T-helper 1 cell treated with Interleukin-12 subunit alpha and Interleukin-12 subunit beta and Interleukin-4 antibody, amounts not matched to agents 30 ng/mL and 1 ng/mL, for 36 hours (primary cell): ENCODE data around the gene TIAM1. TPM values are rescaled to one million over a fixed set of nuclear protein-coding genes. Genes with fewer than 3 reads are reported as not detected.

Source experiments
- intact Hi-C: fragments of 100-400 bp; cut with micrococcal nuclease; formaldehyde crosslinking; loops from one replicate; pipeline ENCODE4 v1.15.1; 2024
- total RNA-seq: library from RNA; stranded (reverse); gene quantifications from 2 replicates; pipeline ENCODE4 v1.2.3, GENCODE V29; 2022

The TIAM1 gene
- total RNA-seq, 1 donor from 2014 or later: 155 TPM

DNA sequence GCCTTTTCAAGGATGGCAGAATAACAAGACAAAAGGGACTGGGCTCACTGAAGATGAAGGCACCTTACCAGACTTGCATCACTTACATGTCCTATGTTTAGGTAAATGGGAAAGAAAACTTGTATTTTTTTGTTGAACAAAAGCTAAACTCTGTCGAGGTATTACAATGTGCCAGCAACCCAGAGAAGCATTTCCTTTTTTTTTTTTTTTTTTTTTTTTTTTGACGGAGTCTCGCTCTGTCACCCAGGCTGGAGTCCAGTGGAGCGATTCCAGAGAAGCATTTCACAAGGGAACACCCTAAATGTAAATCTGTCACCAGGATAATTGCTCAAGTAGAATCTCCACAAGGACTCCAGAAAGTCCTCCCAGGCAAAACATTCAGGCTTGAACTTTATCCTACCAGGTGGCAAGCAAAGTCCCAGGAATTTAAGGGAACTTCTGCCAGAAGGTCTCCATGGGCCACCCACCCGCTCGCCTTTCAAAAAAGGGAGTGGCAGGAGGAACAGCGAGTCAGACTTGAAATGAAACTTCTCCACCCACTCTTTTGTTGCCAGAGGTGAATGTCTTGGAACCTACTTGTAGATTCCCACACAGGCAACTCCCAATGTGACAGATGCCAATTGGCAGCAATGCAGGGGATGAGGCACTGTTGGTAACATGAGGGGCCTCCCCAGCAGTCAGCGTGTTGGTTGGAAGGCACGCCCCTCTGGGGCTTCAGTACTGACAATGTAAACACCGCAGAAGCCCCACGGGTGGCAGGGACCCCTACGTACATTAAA lies 125.0 kb downstream of the TIAM1 start:
- intact Hi-C loops: no loop called here

DNA sequence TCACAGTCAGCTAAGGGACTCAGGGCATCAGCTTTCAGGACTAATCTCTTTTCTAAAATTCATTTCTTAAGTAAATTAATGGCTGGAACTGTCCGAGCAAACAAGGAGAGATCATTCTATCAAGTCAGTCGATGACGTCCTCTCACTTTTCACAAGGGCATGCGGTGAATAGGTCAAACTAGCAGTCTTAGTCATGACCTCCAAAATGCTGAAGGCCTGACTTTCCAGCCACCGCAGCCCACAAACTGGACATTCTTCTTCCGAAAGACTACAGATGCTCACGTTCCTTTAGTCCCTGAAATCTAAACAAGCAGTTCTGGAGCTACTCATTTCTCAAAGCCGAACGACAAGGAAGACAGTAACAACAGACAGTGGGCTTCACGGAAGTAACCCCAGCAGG lies 127.9 kb downstream of the TIAM1 start:
- intact Hi-C loops: no loop called here

DNA sequence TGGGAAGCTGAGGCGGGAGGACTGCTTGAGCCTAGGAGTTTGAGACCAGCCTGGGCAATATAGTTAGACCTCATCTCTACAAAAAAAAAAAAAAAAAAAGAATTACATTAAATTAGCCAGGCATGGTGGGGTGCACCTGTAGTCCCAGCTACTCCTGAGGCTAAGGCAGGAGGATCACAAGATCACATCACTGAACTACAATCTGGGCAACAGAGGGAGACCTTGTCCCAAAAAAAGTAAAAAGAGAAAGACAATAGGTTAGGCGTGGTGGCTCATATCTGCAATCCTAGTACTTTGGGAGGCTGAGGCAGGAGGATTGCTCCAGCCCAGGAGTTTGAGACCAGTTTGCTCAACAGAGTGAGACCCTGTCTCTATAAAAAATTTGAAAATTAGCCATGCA lies 130.3 kb downstream of the TIAM1 start:
- intact Hi-C loops: loop anchor here (1.0 kb wide), 1 partner anchor 367 kb away; no protein-coding TSS in a partner anchor

DNA sequence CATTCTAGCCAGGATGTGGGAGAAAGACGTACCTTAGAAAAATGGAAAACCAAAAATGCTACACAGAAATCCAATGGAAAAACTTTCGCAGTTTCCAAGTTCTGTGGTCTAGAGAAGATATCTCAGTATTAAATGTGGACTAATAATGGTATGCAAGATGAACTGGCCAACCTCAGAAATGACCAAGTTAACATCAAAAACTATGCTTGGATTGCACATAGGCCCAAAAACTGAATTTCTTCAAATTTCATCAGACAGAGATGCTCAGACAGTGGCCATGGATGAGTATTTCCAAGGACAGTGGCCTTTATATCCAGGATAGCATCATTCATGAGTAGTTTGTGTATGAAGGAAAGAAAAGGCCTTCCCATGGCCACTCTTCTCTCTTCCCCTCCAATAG lies 132.2 kb downstream of the TIAM1 start:
- intact Hi-C loops: no loop called here

DNA sequence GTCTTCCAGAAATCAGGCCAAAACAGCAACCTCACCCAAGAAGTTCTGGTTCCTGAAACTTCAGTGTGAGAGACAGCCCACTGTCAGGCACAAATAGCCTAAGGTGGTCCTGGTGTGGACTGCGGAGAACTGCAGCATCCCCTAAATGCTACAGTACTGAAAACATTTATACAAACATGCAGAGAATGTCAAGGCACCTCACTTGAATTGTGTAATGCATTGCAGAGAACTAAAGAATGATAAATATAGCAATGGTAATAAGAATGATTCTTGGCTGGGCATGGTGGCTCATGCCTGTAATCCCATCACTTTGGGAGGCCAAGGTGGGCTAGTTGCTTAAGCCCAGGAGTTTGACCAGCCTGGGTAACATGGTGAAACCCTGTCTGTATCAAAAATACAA lies 138.6 kb downstream of the TIAM1 start:
- intact Hi-C loops: loop anchor here (10.0 kb wide), 1 partner anchor 219 kb away; no protein-coding TSS in a partner anchor

DNA sequence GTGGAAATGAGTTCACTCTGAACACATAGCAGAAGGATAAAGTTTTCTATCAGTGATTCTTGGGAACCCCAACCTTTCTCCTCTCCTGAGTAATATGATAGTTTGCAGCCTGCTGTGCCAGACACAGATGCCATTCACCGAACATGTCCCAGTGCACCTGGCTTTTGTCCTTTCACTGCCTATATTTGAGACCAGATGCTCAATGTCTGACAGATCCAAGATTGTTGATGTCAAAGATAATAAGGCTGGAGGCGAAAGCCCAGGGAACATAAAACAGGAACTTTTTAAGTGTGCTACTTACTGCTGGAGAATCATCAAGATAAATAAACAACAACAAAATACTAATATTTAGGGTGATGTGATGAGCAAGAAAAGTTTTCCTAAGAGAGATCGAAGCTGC lies 139.3 kb downstream of the TIAM1 start:
- intact Hi-C loops: loop anchor here (10.0 kb wide), 1 partner anchor 220 kb away; no protein-coding TSS in a partner anchor

DNA sequence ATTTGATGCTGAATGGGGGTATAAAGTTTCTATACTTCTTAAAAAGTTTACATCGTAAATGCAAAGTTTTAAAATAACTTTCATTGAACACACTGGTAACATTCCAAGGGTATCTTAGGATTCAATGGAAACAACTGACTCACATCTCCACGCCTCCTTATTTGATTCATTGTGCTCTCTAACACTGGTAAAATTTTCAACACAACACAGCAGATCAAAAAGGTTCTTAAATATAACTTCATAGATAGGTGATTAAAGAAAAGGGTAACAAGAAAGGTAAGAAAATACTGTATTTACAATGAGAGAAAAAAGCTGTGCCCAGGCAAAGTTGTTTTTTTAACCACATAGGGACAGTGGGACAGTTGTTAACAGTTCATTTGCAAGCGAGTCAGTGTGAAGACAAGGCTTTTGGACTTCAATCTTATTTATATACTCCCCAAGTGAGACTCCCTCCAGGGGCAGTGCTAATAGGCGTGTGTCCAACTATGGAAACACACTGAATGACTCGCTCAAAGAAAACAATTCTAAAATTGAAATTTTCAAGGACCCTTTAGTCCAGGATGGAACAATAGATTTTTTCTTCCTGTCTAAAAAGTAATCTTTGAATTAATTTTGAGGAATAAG lies 140.5 kb downstream of the TIAM1 start:
- intact Hi-C loops: loop anchor here (10.0 kb wide), 1 partner anchor 221 kb away; no protein-coding TSS in a partner anchor

DNA sequence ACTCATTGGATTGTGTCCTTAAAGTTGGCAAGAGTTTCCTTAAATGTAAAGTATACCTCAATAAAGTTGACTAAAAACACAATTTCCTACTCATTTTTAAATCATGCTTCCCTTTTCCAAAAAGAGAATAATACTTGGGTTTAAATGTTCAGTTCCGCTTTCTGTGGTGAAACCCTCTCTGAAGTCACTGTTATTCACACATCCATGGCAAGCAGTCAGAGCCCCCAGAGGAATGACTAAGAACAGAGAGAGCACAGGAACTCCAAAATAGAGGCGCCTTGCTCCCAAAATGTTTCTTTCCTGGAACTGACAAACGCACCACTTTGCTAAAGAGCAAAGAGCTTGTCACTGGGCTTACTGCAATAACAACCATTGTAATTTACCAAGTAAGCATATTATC lies 142.5 kb downstream of the TIAM1 start:
- intact Hi-C loops: loop anchor here (10.0 kb wide), 1 partner anchor 223 kb away; no protein-coding TSS in a partner anchor

DNA sequence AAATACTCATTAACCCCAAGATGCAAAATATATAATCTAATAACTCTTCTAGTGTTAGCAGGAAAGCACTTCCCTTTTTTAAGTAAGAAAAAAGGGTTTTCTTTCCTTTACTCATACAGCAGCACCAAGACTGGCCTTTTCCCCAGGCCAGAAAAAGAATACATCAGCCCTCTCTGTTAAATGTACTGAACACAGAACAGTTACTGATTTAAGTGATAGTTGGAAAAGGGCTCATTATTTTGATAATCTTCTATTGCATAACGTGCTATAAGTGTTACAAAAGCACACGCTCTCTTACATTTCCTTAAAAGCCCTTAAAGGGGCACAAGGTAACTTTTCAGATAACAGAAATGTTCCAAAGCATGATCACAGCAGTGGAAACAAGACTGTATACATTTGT lies 142.9 kb downstream of the TIAM1 start:
- intact Hi-C loops: loop anchor here (10.0 kb wide), 1 partner anchor 224 kb away; no protein-coding TSS in a partner anchor

DNA sequence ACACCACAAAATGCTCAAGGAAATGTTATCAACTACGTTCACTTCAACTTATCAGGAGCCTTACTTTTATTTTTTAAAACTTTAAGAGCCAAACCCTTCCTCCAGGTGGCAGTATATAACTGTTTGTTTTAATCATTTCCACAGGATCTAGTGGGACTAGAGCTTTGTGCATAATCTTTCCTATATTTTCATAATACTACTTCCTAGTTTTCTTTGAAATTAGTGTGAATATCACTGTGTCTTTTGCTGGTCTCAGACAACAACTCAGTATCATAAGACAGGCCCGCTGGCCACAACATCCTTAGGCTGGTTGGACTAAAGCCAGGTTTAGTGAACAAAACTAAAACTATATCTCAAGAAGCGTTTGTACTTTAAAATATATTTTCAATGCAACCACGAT lies 145.5 kb downstream of the TIAM1 start:
- intact Hi-C loops: loop anchor here (1.0 to 5.0 kb wide), 7 partner anchors 14 to 459 kb away; partner anchors contain the start of gene SOD1

DNA sequence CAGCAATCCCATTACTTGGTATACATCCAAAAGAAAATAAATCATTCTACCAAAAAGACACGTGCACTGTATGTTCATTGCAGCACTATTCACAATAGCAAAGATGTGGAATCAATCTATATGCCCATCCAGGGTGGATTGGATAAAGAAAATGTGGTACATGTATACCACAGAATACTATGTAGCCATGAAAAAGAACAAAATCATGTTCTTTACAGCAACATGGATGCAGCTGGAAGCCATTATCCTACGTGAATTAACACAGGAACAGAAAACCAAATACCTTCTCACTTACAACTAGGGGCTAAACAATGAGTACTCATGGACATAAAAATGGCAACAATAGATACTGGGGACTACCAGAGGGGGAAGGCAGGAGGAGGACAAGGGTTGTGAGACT lies 147.3 kb downstream of the TIAM1 start:
- intact Hi-C loops: loop anchor here (5.0 kb wide), 1 partner anchor 461 kb away; the partner anchor contains the start of gene SOD1

DNA sequence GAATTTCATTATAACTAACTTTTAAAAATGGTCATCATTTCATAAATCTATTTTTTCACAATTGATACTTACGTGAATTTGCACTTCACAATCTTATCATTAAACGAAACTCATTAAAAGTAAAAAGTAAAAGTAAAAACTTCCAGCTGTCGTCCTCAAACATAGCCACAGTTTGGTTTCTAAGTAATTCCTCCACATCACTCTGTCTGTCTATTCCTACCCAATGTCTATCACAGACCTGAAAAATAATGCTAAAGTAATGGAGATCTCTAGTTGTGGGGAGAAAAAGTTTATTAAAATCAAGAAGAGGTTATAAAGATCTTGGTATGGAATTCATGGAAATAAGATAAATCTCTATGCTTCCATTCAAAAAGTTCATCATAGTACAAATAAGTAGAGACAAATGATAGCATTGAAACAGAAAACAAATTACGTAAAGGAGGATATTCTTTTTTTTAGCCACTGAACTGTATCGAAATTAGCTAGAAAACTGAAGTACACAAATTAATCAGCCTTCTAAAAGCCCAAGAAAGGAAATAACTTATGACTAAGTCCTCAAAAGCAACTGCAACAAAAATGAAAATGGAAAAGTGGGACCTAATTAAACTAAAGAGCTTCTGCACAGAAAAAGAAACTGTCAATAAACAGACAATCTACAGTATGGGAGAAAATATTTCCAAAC lies 148.6 kb downstream of the TIAM1 start:
- intact Hi-C loops: loop anchor here (1.0 to 5.0 kb wide), 4 partner anchors 8 to 462 kb away; partner anchors contain the start of gene SOD1

DNA sequence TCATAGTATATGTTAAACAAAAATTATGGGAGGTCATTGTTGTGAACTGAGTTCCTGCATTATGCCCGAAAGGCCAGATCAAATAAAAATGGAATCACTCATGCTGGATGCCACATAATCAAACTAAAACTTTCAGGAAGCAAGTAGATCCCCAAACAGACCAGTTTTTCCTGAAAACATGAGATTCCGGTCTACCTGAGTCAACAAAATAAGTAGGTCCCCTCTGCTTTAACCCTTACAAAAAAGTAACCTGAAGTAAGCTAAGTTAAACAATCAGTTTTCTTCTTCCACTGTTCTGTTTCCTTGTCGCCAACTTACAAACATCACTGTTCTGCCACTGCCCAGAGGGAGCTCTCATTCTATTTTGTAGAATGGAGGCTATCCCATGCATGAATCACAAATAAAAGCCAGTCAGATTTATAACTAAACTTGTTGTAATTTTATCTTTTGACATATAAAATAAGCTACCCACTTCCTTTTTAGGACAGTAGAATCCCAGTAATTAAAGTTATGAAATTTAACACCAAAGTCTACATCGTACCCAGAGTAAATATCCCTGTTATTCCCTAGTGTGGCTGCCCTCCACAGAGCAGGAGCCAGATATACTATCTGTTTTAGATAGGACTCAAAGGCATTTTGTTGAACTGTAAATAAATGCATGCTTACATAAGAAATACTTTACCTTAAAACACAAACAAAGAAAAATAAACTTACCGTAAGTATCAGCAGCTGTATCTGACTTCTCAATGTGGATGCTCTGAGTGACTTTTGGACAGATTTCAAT lies 149.4 kb downstream of the TIAM1 start:
- intact Hi-C loops: loop anchor here (1.0 to 5.0 kb wide), 4 partner anchors 7 to 463 kb away; partner anchors contain the start of gene SOD1

DNA sequence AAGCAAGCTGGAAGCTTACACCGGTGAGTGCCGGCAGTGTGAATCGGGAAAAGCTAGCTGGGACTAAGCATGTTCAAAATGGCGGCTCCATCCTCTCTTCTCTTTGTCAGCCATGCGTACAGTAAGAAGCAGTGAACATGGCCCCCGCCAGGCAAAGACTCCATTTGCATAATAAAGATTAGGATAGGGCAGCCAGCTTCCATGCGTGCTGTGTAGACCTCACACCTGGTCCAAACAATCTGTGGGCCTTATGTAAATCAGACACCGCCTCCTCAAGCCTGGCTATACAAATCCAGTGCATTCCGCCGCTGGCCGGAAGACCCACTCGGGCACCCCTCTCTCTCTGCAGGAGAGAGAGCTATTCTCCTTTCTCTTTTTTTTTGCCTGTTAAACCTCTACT lies 150.3 kb downstream of the TIAM1 start:
- intact Hi-C loops: no loop called here

DNA sequence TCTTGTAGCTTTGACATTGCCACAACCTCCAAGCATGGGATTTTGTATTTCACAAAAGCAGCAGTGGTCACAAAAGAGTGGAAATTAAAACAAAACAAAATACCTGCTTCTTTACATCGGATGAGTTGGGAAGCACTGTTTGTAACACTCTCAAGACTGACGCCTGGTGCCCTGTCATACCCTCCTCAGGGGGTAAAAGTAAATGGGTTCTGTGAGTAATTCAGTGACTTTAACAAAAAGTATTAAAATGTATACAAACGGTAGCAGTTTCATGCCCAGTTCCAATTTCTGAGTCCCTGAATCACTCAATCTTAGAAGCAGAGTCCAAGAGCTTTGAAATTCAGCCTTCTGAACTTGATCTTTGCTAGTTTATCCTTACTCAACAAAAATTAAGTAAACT lies 152.5 kb downstream of the TIAM1 start:
- intact Hi-C loops: no loop called here

DNA sequence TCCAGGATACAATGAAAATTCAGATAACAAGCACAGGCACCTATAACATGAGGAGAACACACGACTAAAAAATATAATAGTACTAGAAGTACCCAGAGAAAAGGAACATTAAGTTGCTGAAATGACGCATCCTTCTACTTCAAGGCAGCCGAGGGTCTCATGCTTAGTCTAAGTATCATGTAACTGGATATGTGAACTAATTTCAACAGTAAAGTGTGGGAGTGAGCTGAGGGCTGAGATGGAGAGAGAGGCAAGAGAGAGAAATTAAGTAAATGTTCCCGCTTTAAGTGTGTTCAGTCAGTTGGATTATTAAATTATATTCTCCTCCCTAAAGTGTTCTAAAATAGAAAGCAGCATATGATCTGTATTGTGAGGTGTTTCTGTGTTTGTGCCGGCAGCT lies 153.5 kb downstream of the TIAM1 start:
- intact Hi-C loops: no loop called here

DNA sequence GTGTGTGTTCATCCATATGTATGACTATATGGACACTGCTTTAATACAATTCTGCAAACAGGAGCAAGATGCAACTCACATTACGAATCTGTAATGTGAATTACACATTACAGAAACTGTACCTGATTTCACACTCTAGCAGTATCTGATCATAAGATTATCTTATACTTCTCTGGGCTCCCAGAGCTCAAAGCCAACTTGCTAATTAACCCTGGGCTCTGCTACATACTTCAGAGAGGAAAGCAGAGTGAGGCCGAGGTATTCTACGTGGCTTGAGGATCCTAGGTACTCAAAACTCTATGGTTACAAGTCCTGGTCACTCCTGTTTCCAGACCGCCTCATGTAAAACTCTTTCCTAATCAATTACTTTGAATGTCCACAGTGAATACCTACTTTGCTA lies 156.6 kb downstream of the TIAM1 start:
- intact Hi-C loops: loop anchor here (1.0 to 10.0 kb wide), 2 partner anchors 8 to 473 kb away; partner anchors contain the start of gene KRTAP21-3

DNA sequence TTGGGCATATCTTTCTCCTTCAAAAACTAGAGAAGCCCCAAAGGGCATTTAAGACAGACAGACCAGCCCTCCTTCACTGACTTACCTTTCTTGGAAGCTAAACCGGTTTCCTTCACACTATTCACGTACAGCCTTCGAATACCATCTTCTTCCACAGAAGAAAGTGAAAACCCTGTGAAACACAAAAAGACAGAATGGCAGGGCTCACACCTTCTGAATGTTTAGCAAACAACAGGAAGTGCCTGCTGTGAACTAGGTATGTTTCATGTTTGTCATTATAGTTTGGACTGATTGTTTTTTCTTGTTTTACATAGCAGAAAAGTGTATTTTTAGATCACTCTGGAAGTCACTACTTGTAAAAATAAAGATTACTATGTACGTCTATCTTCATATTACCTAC lies 157.1 kb downstream of the TIAM1 start:
- intact Hi-C loops: loop anchor here (1.0 to 10.0 kb wide), 2 partner anchors 8 to 472 kb away; partner anchors contain the start of gene KRTAP21-3

DNA sequence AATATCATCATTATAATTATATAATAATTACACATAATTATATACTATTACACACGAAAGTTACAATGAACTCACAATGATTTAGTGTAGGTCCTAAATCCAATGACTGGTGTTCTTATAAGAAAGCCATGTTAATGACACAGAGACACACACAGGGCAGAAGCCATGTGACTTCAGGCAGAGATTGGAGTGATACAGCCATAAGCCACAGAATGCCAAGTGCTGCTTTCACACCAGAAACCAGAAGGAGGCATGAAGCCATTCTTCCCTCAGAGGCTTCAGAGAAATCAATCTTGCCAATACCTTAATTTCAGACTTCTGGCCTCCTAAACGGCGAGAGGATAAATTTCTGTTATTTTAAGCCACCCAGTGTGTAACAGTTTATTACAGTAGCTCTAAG lies 158.4 kb downstream of the TIAM1 start:
- intact Hi-C loops: loop anchor here (2.0 to 10.0 kb wide), 2 partner anchors 13 to 471 kb away; partner anchors contain the start of gene KRTAP21-3

DNA sequence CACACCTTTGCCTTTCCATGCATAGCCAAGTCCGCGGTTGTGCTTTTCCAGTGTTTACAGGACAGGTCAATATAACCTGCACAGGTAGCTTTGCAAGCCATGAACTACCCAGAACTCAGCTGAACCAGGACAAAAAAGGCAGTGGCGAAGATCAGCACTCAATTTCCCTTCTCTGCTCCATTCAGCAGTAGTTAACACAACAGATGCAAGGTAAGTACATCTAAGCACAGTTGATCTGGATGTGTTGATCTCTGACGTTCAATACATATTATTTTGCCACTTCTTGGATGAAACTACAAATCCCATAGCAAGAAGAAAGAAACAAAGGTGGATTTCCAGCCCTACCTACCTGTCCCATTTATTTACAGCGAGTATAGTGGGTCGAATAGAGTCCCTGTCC lies 159.2 kb downstream of the TIAM1 start:
- intact Hi-C loops: loop anchor here (1.0 to 10.0 kb wide), 7 partner anchors 14 to 547 kb away; partner anchors contain the start of genes KRTAP21-3, SCAF4 and SOD1
